GM19468 (cell line): Measurements from ENCODE around the gene ZPBP2.
A peak's percentile ranks its signal among the peaks of the same experiment; 100 is the strongest.
"Not testable (repeated sequence)": the region's sequence is repeated elsewhere in the genome, so short reads cannot be mapped to it uniquely, and the experiment has no call there.

ENCODE experiments used
- ATAC-seq: cut with Tn5 transposase; IDR thresholded peaks from one replicate; pipeline ENCODE4 v1.9.1; 2021; ENCODE audit warnings: mild to moderate bottlenecking, moderate library complexity, moderate number of reproducible peaks; ENCODE audit not compliant: unreplicated experiment; ENCODE audit errors: extremely low read depth

ZPBP2 gene

GRCh38 chr17:39867880-39868553 is at the start of gene ZPBP2:
Gene ZPBP2 (plus strand): TSS chr17:39868202. CDS start chr17:39868355, 153 bp downstream.
- no peak for ATAC-seq

GRCh38 chr17:39818358-39819000 is 49.5 kb upstream of the ZPBP2 start:
- ATAC-seq: peak; percentile 12

GRCh38 chr17:39820541-39820940 is 47.5 kb upstream of the ZPBP2 start:
- ATAC-seq: no peak

GRCh38 chr17:39820987-39821386 is 47.0 kb upstream of the ZPBP2 start:
- no peak for ATAC-seq

- no peak for ATAC-seq
Measured at GRCh38 chr17:39822051-39822451, 46.0 kb upstream of the ZPBP2 start.

- no peak for ATAC-seq
Measured at GRCh38 chr17:39823407-39824054, 44.5 kb upstream of the ZPBP2 start.

- ATAC-seq: no peak
Measured at GRCh38 chr17:39826334-39826733, 41.7 kb upstream of the ZPBP2 start.

- ATAC-seq: no peak
Measured at GRCh38 chr17:39828443-39828842, 39.6 kb upstream of the ZPBP2 start.

GRCh38 chr17:39831588-39831987 is 36.4 kb upstream of the ZPBP2 start:
- no peak for ATAC-seq

- ATAC-seq: no peak
Measured at GRCh38 chr17:39834017-39834416, 34.0 kb upstream of the ZPBP2 start.

- no peak for ATAC-seq
Measured at GRCh38 chr17:39835038-39835786, 32.8 kb upstream of the ZPBP2 start.

GRCh38 chr17:39836117-39836516 is 31.9 kb upstream of the ZPBP2 start:
- ATAC-seq: no peak

GRCh38 chr17:39838057-39838456 is 29.9 kb upstream of the ZPBP2 start:
- no peak for ATAC-seq

GRCh38 chr17:39838784-39839183 is 29.2 kb upstream of the ZPBP2 start:
- ATAC-seq: no peak

- no peak for ATAC-seq
Measured at GRCh38 chr17:39841134-39841683, 26.8 kb upstream of the ZPBP2 start.

- no peak for ATAC-seq
Measured at GRCh38 chr17:39845052-39845846, 22.8 kb upstream of the ZPBP2 start.

- no peak for ATAC-seq
Measured at GRCh38 chr17:39846205-39846604, 21.8 kb upstream of the ZPBP2 start.

- ATAC-seq: no peak
Measured at GRCh38 chr17:39848600-39848999, 19.4 kb upstream of the ZPBP2 start.

- ATAC-seq: not testable (repeated sequence)
Measured at GRCh38 chr17:39850186-39850585, 17.8 kb upstream of the ZPBP2 start.

GRCh38 chr17:39852239-39852638 is 15.8 kb upstream of the ZPBP2 start:
- ATAC-seq: no peak
